HG03558 (cell line): ENCODE results near the gene NDUFB4.
"Not testable (repeated sequence)": the region's sequence is repeated elsewhere in the genome, so short reads cannot be mapped to it uniquely, and the experiment has no call there.

Experiments used
- ATAC-seq: cut with Tn5 transposase; IDR thresholded peaks from one replicate; pipeline ENCODE4 v1.9.1; 2021; ENCODE audit warnings: moderate number of reproducible peaks; ENCODE audit not compliant: unreplicated experiment; ENCODE audit errors: extremely low read depth

The NDUFB4 gene

GRCh38 chr3:120636795-120637401 lies 40.8 kb downstream of the NDUFB4 start:
- no peak for ATAC-seq

- ATAC-seq, result no peak
Measured at GRCh38 chr3:120637851-120638559, 41.9 kb downstream of the NDUFB4 start.

GRCh38 chr3:120638820-120639219 lies 42.7 kb downstream of the NDUFB4 start:
- ATAC-seq, result not testable (repeated sequence)

- ATAC-seq, result no peak
Measured at GRCh38 chr3:120640231-120640630, 44.1 kb downstream of the NDUFB4 start.

GRCh38 chr3:120641696-120642246 lies 45.6 kb downstream of the NDUFB4 start:
- ATAC-seq, result no peak

- ATAC-seq, result no peak
Measured at GRCh38 chr3:120642368-120642948, 46.3 kb downstream of the NDUFB4 start.

- ATAC-seq, result no peak
Measured at GRCh38 chr3:120645083-120645845, 49.1 kb downstream of the NDUFB4 start.

- ATAC-seq, result no peak
Measured at GRCh38 chr3:120646771-120647432, 50.8 kb downstream of the NDUFB4 start.

- ATAC-seq, result no peak
Measured at GRCh38 chr3:120648290-120648689, 52.2 kb downstream of the NDUFB4 start.

- no peak for ATAC-seq
Measured at GRCh38 chr3:120649830-120650233, 53.7 kb downstream of the NDUFB4 start.

- no peak for ATAC-seq
Measured at GRCh38 chr3:120650311-120650710, 54.2 kb downstream of the NDUFB4 start.
